SU-DHL-6 (cell line): ENCODE data around the gene GATM.

Experiments used
- H2AFZ ChIP-seq: fragments of 200-600 bp; sonication (generic); 2 replicates; pipeline ENCODE4 v1.6.1; 2014; ENCODE audit warnings: low read depth, mild to moderate bottlenecking, moderate library complexity, mixed read lengths, antibody characterized with exemption, low read length; ENCODE audit not compliant: severe bottlenecking
- H3F3A ChIP-seq: fragments of 200-600 bp; shearing (Covaris generic); 2 replicates; pipeline ENCODE4 v1.6.0; 2016; ENCODE audit warnings: antibody characterized with exemption, mild to moderate bottlenecking; ENCODE audit not compliant: insufficient read depth
- H3K27ac ChIP-seq: fragments of 200-600 bp; sonication (generic); 2 replicates; pipeline ENCODE4 v1.5.1; 2016; ENCODE audit warnings: low read depth, mild to moderate bottlenecking, low read length, moderate library complexity, mixed read lengths
- H3K27me3 ChIP-seq: fragments of 200-600 bp; sonication (generic), shearing (Covaris generic); 2 replicates; pipeline ENCODE4 v1.6.0; 2014; ENCODE audit warnings: mild to moderate bottlenecking, low read length
- H3K36me3 ChIP-seq: fragments of 200-600 bp; sonication (generic); 2 replicates; pipeline ENCODE4 v1.6.1; 2014; ENCODE audit warnings: mild to moderate bottlenecking, low read length, mixed read lengths
- H3K4me2 ChIP-seq: fragments of 300-600, 200-600 bp; shearing (Covaris generic), sonication (generic); 2 replicates; pipeline ENCODE4 v1.6.0; 2014; ENCODE audit warnings: low read length, low read depth, mild to moderate bottlenecking; ENCODE audit not compliant: poor library complexity, severe bottlenecking
- H3K4me3 ChIP-seq: fragments of 200-600 bp; sonication (generic); 2 replicates; pipeline ENCODE4 v1.5.1; 2014; ENCODE audit warnings: antibody characterized with exemption, low read length, mild to moderate bottlenecking, mixed read lengths; ENCODE audit not compliant: insufficient read depth, poor library complexity, severe bottlenecking
- H3K79me2 ChIP-seq: fragments of 200-600 bp; sonication (generic); 2 replicates; pipeline ENCODE4 v1.6.1; 2014; ENCODE audit warnings: mild to moderate bottlenecking, low read length, moderate library complexity; ENCODE audit not compliant: insufficient read depth
- H3K9ac ChIP-seq: fragments of 200-600 bp; sonication (generic); 2 replicates; pipeline ENCODE4 v1.7.0; 2014; ENCODE audit warnings: mild to moderate bottlenecking, low read length
- H3K9me2 ChIP-seq: fragments of 200-600 bp; sonication (generic); replicated peaks from 2 replicates; pipeline ENCODE4 v1.6.1; 2014; ENCODE audit warnings: low read length; ENCODE audit not compliant: insufficient read depth
- H3K9me3 ChIP-seq: fragments of 200-600 bp; sonication (generic); 2 replicates; pipeline ENCODE4 v1.6.1; 2014; ENCODE audit warnings: low read length, mixed read lengths; ENCODE audit not compliant: insufficient read depth
- H4K20me1 ChIP-seq: fragments of 200-600 bp; sonication (generic); 2 replicates; pipeline ENCODE4 v1.6.1; 2014; ENCODE audit warnings: low read depth, mild to moderate bottlenecking, antibody characterized with exemption, low read length, moderate library complexity, mixed read lengths
- CTCF ChIP-seq: fragments of 200-600 bp; sonication (generic); IDR thresholded peaks from one replicate; pipeline ENCODE4 v1.5.1; 2017; ENCODE audit warnings: antibody characterized with exemption, mild to moderate bottlenecking, low read length, moderate library complexity; ENCODE audit not compliant: insufficient read depth, poor library complexity, severe bottlenecking
- EZH2phosphoT487 ChIP-seq: fragments of 200-600 bp; sonication (generic), shearing (Covaris generic); conservative IDR thresholded peaks from 2 replicates; pipeline ENCODE4 v1.6.1; 2018; ENCODE audit warnings: mild to moderate bottlenecking, antibody characterized with exemption, low read length, moderate library complexity, mixed read lengths

GATM gene

GRCh38 chr15:45363801-45364200 lies 14.5 kb downstream of the GATM start:
- no peaks in the 10 kb centered on the region for H3F3A ChIP-seq
- no peaks in the 10 kb centered on the region for H3K36me3 ChIP-seq
- no peak overlapping the region for H3K4me3 ChIP-seq
- no peaks in the 10 kb centered on the region for H3K27me3 ChIP-seq
- H2AFZ ChIP-seq, result no peak overlapping the region
- no peak overlapping the region for H3K9ac ChIP-seq
- H3K9me2 ChIP-seq, result no peaks in the 10 kb centered on the region
- H4K20me1 ChIP-seq, result no peaks in the 10 kb centered on the region
- no peak overlapping the region for H3K4me2 ChIP-seq
- H3K27ac ChIP-seq, result no peak overlapping the region
- no peak for TF ChIP-seq EZH2phosphoT487
- no peak for TF ChIP-seq CTCF
- H3K79me2 ChIP-seq, result no peaks in the 10 kb centered on the region
- H3K9me3 ChIP-seq, result no peaks in the 10 kb centered on the region

GRCh38 chr15:45363334-45363733 lies 15.0 kb downstream of the GATM start:
- Histone ChIP-seq H3K79me2 (no peaks in the 10 kb centered on the region), H2AFZ (no peak overlapping the region), H3K9me3 (no peaks in the 10 kb centered on the region), H3K27ac (no peak overlapping the region), H3F3A (no peaks in the 10 kb centered on the region), H3K27me3 (no peaks in the 10 kb centered on the region), H3K9me2 (no peaks in the 10 kb centered on the region), H3K36me3 (no peaks in the 10 kb centered on the region), H3K4me3 (no peak overlapping the region), H3K4me2 (no peak overlapping the region), H3K9ac (no peak overlapping the region), H4K20me1 (no peaks in the 10 kb centered on the region)
- no peak for TF ChIP-seq EZH2phosphoT487
- no peak for TF ChIP-seq CTCF

GRCh38 chr15:45362419-45362818 lies 15.9 kb downstream of the GATM start:
- H3K9me2 ChIP-seq, result no peaks in the 10 kb centered on the region
- no peaks in the 10 kb centered on the region for H3K27me3 ChIP-seq
- no peaks in the 10 kb centered on the region for H3K36me3 ChIP-seq
- no peak overlapping the region for H3K27ac ChIP-seq
- no peak overlapping the region for H3K4me3 ChIP-seq
- H4K20me1 ChIP-seq, result no peaks in the 10 kb centered on the region
- no peak overlapping the region for H2AFZ ChIP-seq
- H3K79me2 ChIP-seq, result no peaks in the 10 kb centered on the region
- H3K4me2 ChIP-seq, result no peak overlapping the region
- H3F3A ChIP-seq, result no peaks in the 10 kb centered on the region
- H3K9ac ChIP-seq, result no peak overlapping the region
- no peaks in the 10 kb centered on the region for H3K9me3 ChIP-seq
- TF ChIP-seq CTCF, result no peak
- TF ChIP-seq EZH2phosphoT487, result no peak
